PC-3 (cell line): Measurements from ENCODE around the gene UTF1.

Experiments
- EZH2 ChIP-seq: fragments of 300-600 bp; sonication (generic); IDR thresholded peaks from one replicate; pipeline ENCODE4 v1.6.1; 2017; ENCODE audit warnings: antibody characterized with exemption, mild to moderate bottlenecking, low read length; ENCODE audit not compliant: unreplicated experiment
- EZH2phosphoT487 ChIP-seq: fragments of 300-600 bp; sonication (generic); IDR thresholded peaks from 2 replicates; pipeline ENCODE4 v1.6.1; 2018; ENCODE audit warnings: mild to moderate bottlenecking, antibody characterized with exemption, low read length, borderline replicate concordance
- TF ChIP-seq, protein P1 (sequence below): fragments of 300-600 bp; sonication (generic); conservative IDR thresholded peaks from 2 replicates; pipeline ENCODE4 v1.5.1; 2017; ENCODE audit warnings: antibody characterized with exemption, low read depth, mild to moderate bottlenecking, low read length

DNA sequence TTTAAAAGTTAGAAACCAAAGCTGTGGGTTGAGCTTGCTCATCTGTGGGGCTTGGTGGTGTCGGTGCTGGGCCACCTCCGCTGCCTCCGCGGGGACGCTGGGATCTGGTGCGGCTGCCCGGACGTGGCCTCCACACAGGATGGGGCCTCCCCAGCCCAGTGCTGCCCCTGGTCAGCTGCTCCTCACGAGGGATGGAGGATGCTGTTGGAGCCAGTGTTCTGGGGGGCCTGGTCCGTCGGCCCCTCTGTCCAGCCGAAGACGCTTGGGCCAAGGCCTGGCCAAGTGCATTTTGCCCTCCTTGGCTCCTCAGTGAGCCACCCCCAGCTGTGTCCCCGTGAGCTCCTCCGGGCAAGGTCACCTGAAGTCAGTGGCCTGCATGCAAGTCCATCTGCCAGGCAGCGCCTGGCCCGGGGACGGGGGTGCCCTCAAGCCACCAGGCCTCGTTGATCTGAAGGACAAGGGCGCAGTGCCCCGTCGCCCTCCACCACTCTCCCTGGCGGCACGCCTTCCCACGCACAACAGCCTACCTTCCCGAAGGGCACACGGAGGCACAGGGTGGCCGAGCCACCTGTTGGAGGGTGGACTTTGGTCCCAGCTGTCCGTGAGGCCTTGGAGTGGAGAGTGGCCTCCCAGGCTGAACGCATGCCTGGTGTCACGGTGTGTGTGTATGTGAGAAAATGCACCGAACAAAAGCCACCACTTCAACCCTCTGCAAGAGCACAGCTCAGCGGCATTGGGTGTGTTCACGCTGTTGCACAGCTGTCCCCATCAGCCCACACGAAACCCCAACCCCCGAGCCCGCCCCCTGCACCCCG, 42.7 kb upstream of the UTF1 start:
- TF ChIP-seq, protein P1, sequence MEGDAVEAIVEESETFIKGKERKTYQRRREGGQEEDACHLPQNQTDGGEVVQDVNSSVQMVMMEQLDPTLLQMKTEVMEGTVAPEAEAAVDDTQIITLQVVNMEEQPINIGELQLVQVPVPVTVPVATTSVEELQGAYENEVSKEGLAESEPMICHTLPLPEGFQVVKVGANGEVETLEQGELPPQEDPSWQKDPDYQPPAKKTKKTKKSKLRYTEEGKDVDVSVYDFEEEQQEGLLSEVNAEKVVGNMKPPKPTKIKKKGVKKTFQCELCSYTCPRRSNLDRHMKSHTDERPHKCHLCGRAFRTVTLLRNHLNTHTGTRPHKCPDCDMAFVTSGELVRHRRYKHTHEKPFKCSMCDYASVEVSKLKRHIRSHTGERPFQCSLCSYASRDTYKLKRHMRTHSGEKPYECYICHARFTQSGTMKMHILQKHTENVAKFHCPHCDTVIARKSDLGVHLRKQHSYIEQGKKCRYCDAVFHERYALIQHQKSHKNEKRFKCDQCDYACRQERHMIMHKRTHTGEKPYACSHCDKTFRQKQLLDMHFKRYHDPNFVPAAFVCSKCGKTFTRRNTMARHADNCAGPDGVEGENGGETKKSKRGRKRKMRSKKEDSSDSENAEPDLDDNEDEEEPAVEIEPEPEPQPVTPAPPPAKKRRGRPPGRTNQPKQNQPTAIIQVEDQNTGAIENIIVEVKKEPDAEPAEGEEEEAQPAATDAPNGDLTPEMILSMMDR, result no peak
- TF ChIP-seq EZH2, result no peak
- no peak for TF ChIP-seq EZH2phosphoT487
